ENCODE results near the gene DPP6. TPM values are rescaled to one million over a fixed set of nuclear protein-coding genes. Genes with fewer than 3 reads are reported as not detected.

Gene DPP6
- total RNA-seq, 2 experiments from 2014 or later: not detected

DNA sequence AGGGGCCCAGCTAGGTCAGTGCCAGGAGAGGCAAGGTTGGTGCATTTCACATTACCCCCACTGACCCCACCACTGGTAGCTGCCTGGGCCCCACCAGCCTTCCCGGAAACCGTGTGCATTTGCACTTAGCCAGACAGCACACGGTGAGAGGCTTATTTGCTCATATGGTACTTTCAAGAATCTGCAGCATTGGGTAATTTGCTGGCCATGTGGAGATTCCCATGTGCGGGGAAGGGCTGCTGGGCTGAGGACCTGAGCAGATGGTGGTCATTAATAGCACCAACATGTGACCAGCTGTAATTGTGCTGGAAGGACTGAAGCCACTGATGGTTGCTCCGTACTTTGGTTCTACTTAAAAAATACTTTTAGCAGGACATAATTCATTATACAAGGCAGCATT is 323.8 kb downstream of the DPP6 start:
- Mint-ChIP-seq H3K36me3 (ENCODE audit: low read depth) (no peaks in the 10 kb centered on the region), H3K27me3 (no peaks in the 10 kb centered on the region), H3K27ac (no peak overlapping the region), H3K4me1 (no peaks in the 10 kb centered on the region), H3K9me3 (ENCODE audit: low read depth) (peaks cover 2% of the 10 kb centered on the region), H3K4me3 (no peak overlapping the region)
- ATAC-seq (no peak), DNase-seq (no peak)
- ChIA-PET POLR2A (no interaction called here), CTCF (no interaction called here)
- intact Hi-C loops (cut with DNase I, micrococcal nuclease): no loop called here

DNA sequence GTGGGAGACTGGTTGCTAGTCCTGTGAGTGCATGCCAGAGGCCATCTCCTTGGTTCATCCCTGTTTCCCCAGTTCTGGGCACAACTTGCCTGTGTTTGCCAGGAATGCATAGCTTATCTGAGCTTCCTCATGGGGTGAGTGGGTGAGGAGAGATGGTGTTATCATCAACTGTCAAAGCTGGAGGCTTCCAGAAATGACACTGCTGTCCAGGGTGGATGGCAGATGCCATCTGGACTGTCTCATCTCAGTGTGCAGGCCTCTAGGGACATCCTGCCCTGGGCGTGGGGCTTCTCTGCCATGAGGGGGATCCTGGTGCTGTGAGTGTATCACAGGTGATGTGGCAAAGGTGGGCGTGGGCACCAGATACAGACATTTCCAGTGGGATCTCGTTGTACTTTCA is 328.6 kb downstream of the DPP6 start:
- CTCF ChIA-PET: no interaction called here

DNA sequence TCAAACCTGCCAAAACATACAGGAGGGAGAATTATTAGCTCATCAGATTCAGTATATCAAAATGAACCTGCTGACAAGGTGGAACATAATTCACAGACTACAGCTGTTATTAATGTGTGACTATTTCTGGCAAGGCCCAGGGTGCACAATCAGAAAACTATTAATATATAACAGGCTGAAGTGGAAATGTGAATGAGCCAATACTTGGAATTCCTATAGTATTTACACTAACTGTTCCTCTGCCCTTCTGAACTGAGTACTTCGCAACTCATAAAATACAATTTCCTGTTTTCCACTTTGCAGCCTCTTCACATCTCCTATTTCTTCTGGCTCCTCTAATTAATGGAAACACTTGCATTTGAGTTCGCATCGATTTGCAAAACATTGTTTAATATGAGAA is 330.8 kb downstream of the DPP6 start:
- CTCF ChIA-PET: interaction anchor here (0.7 kb wide), 1 partner anchor 12 kb away, joined by 3 read pairs; no protein-coding TSS in a partner anchor
- ATAC-seq (no peak), DNase-seq (no peak)
- no peaks in the 10 kb centered on the region for H3K4me1 Mint-ChIP-seq
- intact Hi-C loops (cut with DNase I, micrococcal nuclease): no loop called here
- H3K27ac Mint-ChIP-seq: no peak overlapping the region
- no peaks in the 10 kb centered on the region for H3K36me3 Mint-ChIP-seq (ENCODE audit: low read depth)
- peaks cover 10% of the 10 kb centered on the region for H3K9me3 Mint-ChIP-seq (ENCODE audit: low read depth)
- no peak overlapping the region for H3K4me3 Mint-ChIP-seq
- POLR2A ChIA-PET: no interaction called here
- no peaks in the 10 kb centered on the region for H3K27me3 Mint-ChIP-seq

More for the DNA sequence above, 328.6 kb downstream of the DPP6 start:
- ATAC-seq: no peak
- no peak overlapping the region for H3K27ac Mint-ChIP-seq
- H3K4me3 Mint-ChIP-seq: no peak overlapping the region
- intact Hi-C loops (cut with DNase I, micrococcal nuclease): no loop called here
- H3K36me3 Mint-ChIP-seq (ENCODE audit: low read depth): no peaks in the 10 kb centered on the region
- peaks cover 6% of the 10 kb centered on the region for H3K9me3 Mint-ChIP-seq (ENCODE audit: low read depth)
- no peak for DNase-seq
- no peaks in the 10 kb centered on the region for H3K4me1 Mint-ChIP-seq
- H3K27me3 Mint-ChIP-seq: no peaks in the 10 kb centered on the region
- POLR2A ChIA-PET: no interaction called here

DNA sequence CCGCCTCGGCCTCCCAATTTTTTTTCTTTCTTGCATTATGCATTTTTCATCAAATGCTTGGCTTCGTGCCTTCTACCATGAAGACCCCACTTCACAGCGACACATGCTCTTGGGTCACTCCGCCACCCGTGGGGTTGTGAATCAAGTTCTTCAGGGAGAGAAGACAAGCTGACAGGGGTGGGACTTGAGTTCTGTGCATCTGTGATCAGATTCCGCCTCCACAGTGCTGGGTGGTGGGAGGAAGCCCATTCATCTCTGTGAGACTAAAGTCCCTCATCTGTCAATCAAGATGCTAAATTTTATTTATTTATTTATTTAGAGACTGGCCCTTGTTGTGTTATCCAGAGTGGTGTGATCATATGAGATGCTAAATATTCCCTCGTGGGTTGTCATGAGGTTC is 333.0 kb downstream of the DPP6 start:
- H3K27ac Mint-ChIP-seq: no peak overlapping the region
- DNase-seq (no peak), ATAC-seq (no peak)
- H3K36me3 Mint-ChIP-seq (ENCODE audit: low read depth): no peaks in the 10 kb centered on the region
- POLR2A ChIA-PET: no interaction called here
- no peaks in the 10 kb centered on the region for H3K27me3 Mint-ChIP-seq
- CTCF ChIA-PET: no interaction called here
- intact Hi-C loops (cut with DNase I, micrococcal nuclease): no loop called here
- H3K4me1 Mint-ChIP-seq: no peaks in the 10 kb centered on the region
- H3K4me3 Mint-ChIP-seq: no peak overlapping the region
- peaks cover 13% of the 10 kb centered on the region for H3K9me3 Mint-ChIP-seq (ENCODE audit: low read depth)

DNA sequence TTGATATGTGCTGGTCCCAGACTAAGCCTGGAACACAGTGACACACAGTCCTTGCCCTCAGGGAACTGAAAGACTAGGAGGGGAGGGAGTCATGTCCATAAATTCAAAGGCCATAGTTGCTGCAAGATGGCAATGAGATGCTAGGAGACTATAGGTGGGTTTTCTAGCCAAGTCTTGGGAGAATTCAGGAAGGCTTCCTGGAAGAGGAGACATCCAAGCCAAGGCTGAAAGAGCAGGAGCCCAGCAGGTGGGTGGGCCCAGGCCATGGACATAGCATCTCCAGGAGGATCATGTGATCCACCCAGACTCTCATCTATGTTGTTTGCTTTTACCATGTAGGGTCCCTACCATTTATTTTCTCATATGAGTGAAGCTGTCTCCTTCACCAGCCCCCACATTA is 335.1 kb downstream of the DPP6 start:
- CTCF ChIA-PET: no interaction called here
- no peaks in the 10 kb centered on the region for H3K36me3 Mint-ChIP-seq (ENCODE audit: low read depth)
- H3K27ac Mint-ChIP-seq: no peak overlapping the region
- H3K9me3 Mint-ChIP-seq (ENCODE audit: low read depth): peaks cover 14% of the 10 kb centered on the region
- no peak overlapping the region for H3K4me3 Mint-ChIP-seq
- no peaks in the 10 kb centered on the region for H3K27me3 Mint-ChIP-seq
- DNase-seq (no peak), ATAC-seq (no peak)
- intact Hi-C loops (cut with DNase I, micrococcal nuclease): no loop called here
- POLR2A ChIA-PET: no interaction called here
- no peaks in the 10 kb centered on the region for H3K4me1 Mint-ChIP-seq

DNA sequence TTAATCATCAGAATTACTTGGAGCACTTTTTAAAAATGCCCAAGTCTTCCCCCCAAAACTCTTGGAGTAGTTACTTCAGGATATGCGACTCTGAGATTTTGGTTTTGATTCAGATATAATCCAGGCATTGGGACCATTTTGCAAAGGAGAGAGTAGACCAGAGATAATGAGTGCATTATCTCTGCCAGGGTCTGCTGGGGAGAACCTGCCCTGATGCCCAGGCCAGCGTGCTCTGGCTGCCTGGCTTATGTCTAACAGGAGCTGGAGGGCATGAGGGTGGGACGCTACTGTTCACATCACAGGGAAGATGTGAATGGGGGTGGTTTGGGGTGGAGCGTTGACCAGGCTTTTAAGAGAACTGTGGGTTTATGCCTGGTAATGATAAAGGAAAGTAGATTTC is 336.2 kb downstream of the DPP6 start:
- H3K9me3 Mint-ChIP-seq (ENCODE audit: low read depth): peaks cover 14% of the 10 kb centered on the region
- no peak overlapping the region for H3K4me3 Mint-ChIP-seq
- DNase-seq: no peak
- H3K36me3 Mint-ChIP-seq (ENCODE audit: low read depth): no peaks in the 10 kb centered on the region
- no peaks in the 10 kb centered on the region for H3K4me1 Mint-ChIP-seq
- no peak overlapping the region for H3K27ac Mint-ChIP-seq
- H3K27me3 Mint-ChIP-seq: no peaks in the 10 kb centered on the region
- CTCF ChIA-PET: interaction anchor here (0.8 kb wide), 1 partner anchor 16 kb away, joined by 3 read pairs; no protein-coding TSS in a partner anchor
- POLR2A ChIA-PET: no interaction called here
- no peak for ATAC-seq
- intact Hi-C loops (cut with DNase I, micrococcal nuclease): no loop called here

DNA sequence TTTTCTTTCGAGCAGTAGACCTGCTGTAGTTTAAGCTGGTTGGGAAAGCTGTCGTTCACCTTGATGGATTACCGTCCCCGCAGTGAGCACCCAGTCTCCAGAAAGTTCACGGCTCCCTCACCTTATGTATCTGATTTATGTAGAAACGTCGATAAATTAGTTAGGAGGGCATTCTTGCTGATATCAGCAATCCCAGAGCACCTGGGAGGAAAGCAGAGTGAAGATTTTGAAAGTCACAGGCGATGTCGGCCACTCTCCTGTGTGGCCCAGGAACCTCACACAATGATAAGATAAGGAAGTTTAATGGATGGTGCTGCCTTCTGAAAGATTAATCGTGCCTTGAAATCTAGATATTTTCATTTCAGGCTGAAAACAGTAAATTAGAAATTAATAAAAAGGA is 336.8 kb downstream of the DPP6 start:
- H3K4me3 Mint-ChIP-seq: no peak overlapping the region
- H3K27me3 Mint-ChIP-seq: no peaks in the 10 kb centered on the region
- no peak for ATAC-seq
- ChIA-PET POLR2A (no interaction called here), CTCF (no interaction called here)
- no peak overlapping the region for H3K27ac Mint-ChIP-seq
- no peaks in the 10 kb centered on the region for H3K36me3 Mint-ChIP-seq (ENCODE audit: low read depth)
- H3K4me1 Mint-ChIP-seq: no peaks in the 10 kb centered on the region
- intact Hi-C loops (cut with DNase I, micrococcal nuclease): no loop called here
- H3K9me3 Mint-ChIP-seq (ENCODE audit: low read depth): peaks cover 12% of the 10 kb centered on the region
- no peak for DNase-seq

DNA sequence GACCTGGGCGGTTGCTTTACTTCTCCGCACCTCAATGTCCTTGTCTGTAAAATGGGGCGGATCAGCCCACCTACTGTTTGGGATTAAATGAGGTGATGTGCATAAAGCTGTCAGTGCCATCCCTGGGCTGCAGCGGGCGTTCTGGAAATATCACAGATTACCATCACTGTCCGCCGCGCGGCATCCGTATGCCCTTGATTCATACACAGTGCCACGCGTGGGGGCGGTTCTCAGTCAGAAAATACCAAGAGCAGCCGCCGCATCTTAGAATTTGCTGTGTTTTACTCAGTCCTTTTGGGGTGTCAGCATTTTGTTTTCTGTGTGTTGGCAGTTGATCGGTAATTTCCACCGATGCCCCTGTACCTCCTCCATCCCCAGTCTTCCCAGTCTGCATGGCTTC is 338.8 kb downstream of the DPP6 start:
- no peak for DNase-seq
- CTCF ChIA-PET: no interaction called here
- Mint-ChIP-seq H3K27ac (no peak overlapping the region), H3K36me3 (ENCODE audit: low read depth) (no peaks in the 10 kb centered on the region), H3K27me3 (no peaks in the 10 kb centered on the region), H3K9me3 (ENCODE audit: low read depth) (peaks cover 8% of the 10 kb centered on the region), H3K4me1 (no peaks in the 10 kb centered on the region), H3K4me3 (no peak overlapping the region)
- POLR2A ChIA-PET: no interaction called here
- ATAC-seq: no peak
- intact Hi-C loops (cut with DNase I, micrococcal nuclease): no loop called here

DNA sequence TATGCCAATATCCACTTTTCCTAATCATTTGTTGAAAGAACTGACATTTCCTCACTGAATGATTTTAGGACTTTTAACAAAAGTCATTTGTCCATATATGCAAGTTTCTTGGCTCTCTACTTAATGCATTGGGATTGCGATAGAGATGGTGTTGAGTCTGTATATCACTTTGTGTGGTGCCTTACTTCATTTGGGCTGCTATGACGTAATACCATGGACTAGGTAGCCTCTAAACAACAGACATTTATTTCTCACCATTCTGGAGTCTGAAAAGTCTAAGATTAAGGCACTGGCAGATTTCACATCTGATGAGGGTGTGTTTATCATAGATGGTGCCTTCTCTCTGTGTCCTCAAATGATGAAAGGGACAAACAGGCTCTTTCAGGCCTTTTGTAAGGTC is 342.6 kb downstream of the DPP6 start:
- Mint-ChIP-seq H3K27ac (no peak overlapping the region), H3K36me3 (ENCODE audit: low read depth) (no peaks in the 10 kb centered on the region), H3K27me3 (no peaks in the 10 kb centered on the region), H3K4me3 (no peak overlapping the region), H3K9me3 (ENCODE audit: low read depth) (peaks cover 6% of the 10 kb centered on the region), H3K4me1 (no peaks in the 10 kb centered on the region)
- DNase-seq: no peak
- no peak for ATAC-seq
- intact Hi-C loops (cut with DNase I, micrococcal nuclease): no loop called here
- POLR2A ChIA-PET: no interaction called here
- CTCF ChIA-PET: no interaction called here

DNA sequence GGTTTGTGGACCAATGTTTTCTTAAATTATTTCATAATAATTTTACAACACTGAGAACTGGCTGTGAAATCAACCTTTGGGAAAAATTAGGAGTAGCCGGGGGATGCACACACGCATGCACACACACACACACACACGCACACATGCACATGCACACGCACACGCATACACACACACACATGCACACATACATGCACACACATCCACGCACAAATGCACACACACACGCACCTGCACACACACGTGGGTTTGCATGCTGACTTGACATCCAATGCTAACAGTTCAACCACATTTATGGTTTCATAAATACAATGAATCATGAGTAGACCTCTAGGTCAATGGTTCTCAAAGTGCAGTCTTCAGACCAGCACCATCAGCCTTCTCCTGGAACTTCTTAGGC is 354.1 kb downstream of the DPP6 start:
- no peak overlapping the region for H3K4me3 Mint-ChIP-seq
- H3K27ac Mint-ChIP-seq: no peak overlapping the region
- H3K9me3 Mint-ChIP-seq (ENCODE audit: low read depth): peaks cover 2% of the 10 kb centered on the region
- ATAC-seq: no peak
- POLR2A ChIA-PET: no interaction called here
- intact Hi-C loops (cut with DNase I, micrococcal nuclease): no loop called here
- H3K4me1 Mint-ChIP-seq: no peaks in the 10 kb centered on the region
- no peaks in the 10 kb centered on the region for H3K27me3 Mint-ChIP-seq
- CTCF ChIA-PET: no interaction called here
- H3K36me3 Mint-ChIP-seq (ENCODE audit: low read depth): no peaks in the 10 kb centered on the region
- DNase-seq: no peak

DNA sequence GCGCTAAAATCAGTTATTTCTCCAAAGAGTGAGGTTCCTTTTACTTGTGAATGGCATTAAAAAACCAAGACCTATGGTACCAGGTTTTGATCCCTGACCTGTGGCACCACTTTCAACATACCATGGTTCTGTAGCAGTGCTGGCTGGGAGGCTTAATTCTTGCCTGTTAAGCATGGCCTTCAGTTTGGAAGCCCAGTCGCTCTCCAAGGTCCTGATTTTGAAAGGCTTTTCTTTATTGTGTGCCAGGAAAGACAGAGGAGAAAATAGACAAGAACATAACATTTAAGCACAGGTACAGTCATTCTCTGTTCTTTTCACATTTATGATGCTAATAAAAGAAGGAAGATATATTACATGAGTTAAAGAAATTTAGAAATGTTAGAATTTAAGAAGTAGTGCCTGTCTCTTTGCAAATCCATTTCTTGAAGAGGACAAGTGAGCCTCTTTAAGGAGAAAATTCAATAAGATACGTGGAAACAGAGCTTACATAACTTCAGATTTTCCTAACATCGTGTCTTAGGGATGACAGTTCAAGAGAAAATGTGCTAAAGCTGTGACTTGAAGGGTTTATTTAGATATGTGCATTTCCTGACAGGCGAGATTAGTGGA is 357.6 kb downstream of the DPP6 start:
- H3K9me3 Mint-ChIP-seq (ENCODE audit: low read depth): peaks cover 2% of the 10 kb centered on the region
- no peaks in the 10 kb centered on the region for H3K27me3 Mint-ChIP-seq
- no peak for ATAC-seq
- ChIA-PET POLR2A (no interaction called here), CTCF (no interaction called here)
- H3K4me3 Mint-ChIP-seq: no peak overlapping the region
- H3K36me3 Mint-ChIP-seq (ENCODE audit: low read depth): no peaks in the 10 kb centered on the region
- DNase-seq: no peak
- intact Hi-C loops (cut with DNase I, micrococcal nuclease): no loop called here
- no peak overlapping the region for H3K27ac Mint-ChIP-seq
- no peaks in the 10 kb centered on the region for H3K4me1 Mint-ChIP-seq

DNA sequence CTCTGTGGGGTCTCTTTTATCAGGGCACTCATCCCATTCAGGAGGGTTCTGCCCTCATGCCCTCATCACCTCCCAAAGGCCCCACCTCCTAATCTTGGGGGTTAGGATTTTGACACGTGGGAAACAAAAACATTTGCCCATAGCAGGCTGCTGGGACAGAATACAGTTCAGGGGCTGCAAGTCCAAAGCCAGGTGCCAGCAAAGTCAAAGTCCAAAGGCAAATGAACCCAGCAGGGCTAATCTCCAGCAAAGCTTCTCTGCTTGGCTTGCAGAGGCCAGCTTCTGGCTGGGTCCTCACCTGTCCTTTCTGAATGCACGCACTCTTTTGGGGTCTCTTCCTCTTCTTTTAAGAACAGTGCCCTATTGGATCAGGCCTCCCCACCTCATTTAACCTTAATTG is 359.9 kb downstream of the DPP6 start:
- Mint-ChIP-seq H3K27me3 (no peaks in the 10 kb centered on the region), H3K4me3 (no peak overlapping the region), H3K27ac (no peak overlapping the region), H3K9me3 (ENCODE audit: low read depth) (peaks cover 2% of the 10 kb centered on the region), H3K36me3 (ENCODE audit: low read depth) (no peaks in the 10 kb centered on the region), H3K4me1 (no peaks in the 10 kb centered on the region)
- ATAC-seq (no peak), DNase-seq (no peak)
- intact Hi-C loops (cut with DNase I, micrococcal nuclease): no loop called here
- CTCF ChIA-PET: no interaction called here
- POLR2A ChIA-PET: no interaction called here
